Measurements from ENCODE around the gene UBE2J2. TPM values are rescaled to one million over a fixed set of nuclear protein-coding genes. Genes with fewer than 3 reads are reported as not detected.

Gene UBE2J2
- total RNA-seq, 2 experiments from 2014 or later, result 41.4 to 41.5 TPM

DNA sequence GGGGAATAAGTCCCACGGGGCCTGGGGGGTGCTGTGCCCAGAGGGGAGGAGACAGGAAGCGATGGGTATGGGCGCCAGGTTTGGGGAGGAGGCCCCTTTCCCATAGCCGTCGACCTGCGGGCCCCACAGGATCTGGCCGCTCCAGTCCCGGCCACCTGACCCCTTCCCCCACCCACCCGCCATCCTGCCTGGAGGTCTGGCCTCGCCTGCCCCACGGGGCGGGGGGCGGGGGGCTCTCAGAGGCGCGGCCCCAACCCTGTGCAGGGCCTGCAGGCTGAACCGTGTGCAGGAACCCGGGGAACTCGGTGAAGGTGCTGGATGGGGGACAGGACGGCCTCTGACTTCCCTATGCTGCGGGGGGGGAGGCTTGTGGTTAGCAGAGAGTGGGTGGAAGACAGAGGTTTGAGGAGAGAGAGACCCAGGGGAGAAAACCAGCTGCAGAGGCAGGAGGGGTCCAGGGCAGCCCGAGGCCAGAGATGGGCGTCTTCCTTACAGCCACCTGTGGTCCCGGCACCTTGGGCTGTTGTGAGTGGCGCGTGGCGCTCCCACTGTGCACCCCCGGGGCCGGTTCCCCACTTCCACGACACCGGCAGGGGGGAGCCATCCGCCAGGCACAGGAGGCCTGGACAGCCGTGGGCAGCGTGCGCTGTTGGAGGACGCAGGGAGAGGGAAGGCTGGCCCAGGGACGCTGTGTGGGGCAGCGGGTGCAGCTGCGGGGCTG, 64.8 kb downstream of the UBE2J2 start:
- Mint-ChIP-seq H3K4me1 (ENCODE audit: low read depth) (peaks cover 19% of the 10 kb centered on the region), H3K4me3 (peak overlapping the region; percentile 79), H3K27me3 (no peaks in the 10 kb centered on the region), H3K36me3 (ENCODE audit: low read depth) (no peaks in the 10 kb centered on the region), H3K9me3 (no peaks in the 10 kb centered on the region), H3K27ac (peak overlapping the region; percentile 88)
- ChIA-PET POLR2A (interaction anchor here (0.7 to 1.8 kb wide), 2 partner anchors 8 to 39 kb away, joined by 3 to 8 read pairs; no protein-coding TSS in a partner anchor), CTCF (interaction anchor here (0.5 kb wide), 1 partner anchor 21 kb away, joined by 3 read pairs; no protein-coding TSS in a partner anchor)
- TF ChIP-seq CTCF (IDR thresholded peaks at IDR 0.05), result no peak
- intact Hi-C loops (cut with DNase I, micrococcal nuclease), result loop anchor here in 1 of 2 experiments (5.0 kb wide), 1 partner anchor 52 kb away; no protein-coding TSS in a partner anchor
- H3K9me3 ChIP-seq (ENCODE audit: control insufficient read depth in 1 of 2, insufficient read depth in 1 of 2, low read length in 2 of 2), result no peaks in the 10 kb centered on the region
- H3K4me3 ChIP-seq (ENCODE audit: low read length), result peak overlapping the region; percentile 50
- peak; percentile 25 for ATAC-seq (ENCODE audit: poor library complexity)
- no peaks in the 10 kb centered on the region for H3K27me3 ChIP-seq (ENCODE audit: control insufficient read depth in 1 of 2, insufficient read depth in 2 of 2, low read length in 2 of 2)
- peaks cover 2% of the 10 kb centered on the region for H3K36me3 ChIP-seq (ENCODE audit: insufficient read depth, low read length)
- H3K4me1 ChIP-seq (ENCODE audit: insufficient read depth, low read length), result peaks cover 84% of the 10 kb centered on the region
- H3K27ac ChIP-seq (ENCODE audit: low read depth in 1 of 2, low read length in 2 of 2), result peak overlapping the region; percentile 21 to 82
- peak in 8 of 14 experiments; percentile 11 to 76 (median 50) for DNase-seq

GRCh38 chr1:1207571-1207892, 66.1 kb downstream of the UBE2J2 start:
- peak in 2 of 14 experiments; percentile 3 to 33 for DNase-seq
- Histone ChIP-seq H3K27me3 (ENCODE audit: control insufficient read depth in 1 of 2, insufficient read depth in 2 of 2, low read length in 2 of 2) (no peaks in the 10 kb centered on the region), H3K4me1 (ENCODE audit: insufficient read depth, low read length) (peaks cover 70% of the 10 kb centered on the region), H3K36me3 (ENCODE audit: insufficient read depth, low read length) (peaks cover 2% of the 10 kb centered on the region), H3K27ac (ENCODE audit: low read depth in 1 of 2, low read length in 2 of 2) (peak overlapping the region in 1 of 2 donors; percentile 82), H3K4me3 (ENCODE audit: low read length) (no peak overlapping the region), H3K9me3 (ENCODE audit: control insufficient read depth in 1 of 2, insufficient read depth in 1 of 2, low read length in 2 of 2) (no peaks in the 10 kb centered on the region)
- ATAC-seq (ENCODE audit: poor library complexity), result no peak
- POLR2A ChIA-PET, result interaction anchor here (0.8 to 1.8 kb wide), 5 partner anchors 9 to 66 kb away, joined by 3 to 9 read pairs (median 4); partner anchors contain the start of genes B3GALT6 and SDF4
- Mint-ChIP-seq H3K4me1 (ENCODE audit: low read depth) (peaks cover 19% of the 10 kb centered on the region), H3K9me3 (no peaks in the 10 kb centered on the region), H3K4me3 (peak overlapping the region; percentile 79), H3K27ac (peak overlapping the region; percentile 88), H3K36me3 (ENCODE audit: low read depth) (no peaks in the 10 kb centered on the region), H3K27me3 (no peaks in the 10 kb centered on the region)
- CTCF ChIA-PET, result interaction anchor here (1.0 kb wide), 1 partner anchor 205 kb away, joined by 3 read pairs; no protein-coding TSS in a partner anchor
- no peak for TF ChIP-seq CTCF (IDR thresholded peaks at IDR 0.05)
- intact Hi-C loops (cut with DNase I, micrococcal nuclease), result loop anchor here in 1 of 2 experiments (5.0 kb wide), 1 partner anchor 50 kb away; no protein-coding TSS in a partner anchor

DNA sequence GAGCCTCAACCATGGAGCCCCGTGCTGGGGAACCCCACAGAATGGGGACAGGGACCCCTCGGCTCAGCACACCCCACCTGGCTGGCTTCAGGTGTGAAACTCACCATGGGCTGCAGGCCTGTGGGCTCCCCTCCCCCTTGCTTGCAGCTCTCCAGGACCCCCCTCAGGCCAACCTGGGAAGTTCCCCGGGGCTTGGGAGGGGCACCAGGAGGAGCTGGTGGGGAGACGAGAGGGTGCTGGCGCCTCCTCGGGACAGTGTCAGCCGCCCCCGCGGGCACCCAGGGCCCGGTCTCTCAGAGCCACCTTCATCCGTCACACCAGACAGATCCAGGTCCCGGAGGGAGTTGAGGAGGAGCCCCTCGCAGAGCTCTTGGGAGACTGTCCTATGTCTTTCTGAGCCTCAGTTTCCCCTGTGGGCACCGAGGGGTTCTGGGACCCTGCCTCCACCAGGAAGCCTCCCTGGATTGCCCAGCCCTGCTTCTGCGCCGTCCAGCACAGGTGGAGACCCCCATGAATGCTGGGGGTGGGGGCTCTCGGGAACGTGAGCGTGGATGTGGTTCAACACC, 66.6 kb downstream of the UBE2J2 start:
- Mint-ChIP-seq H3K27ac (no peak overlapping the region), H3K4me3 (peak overlapping the region; percentile 69), H3K9me3 (no peaks in the 10 kb centered on the region), H3K27me3 (no peaks in the 10 kb centered on the region), H3K36me3 (ENCODE audit: low read depth) (no peaks in the 10 kb centered on the region), H3K4me1 (ENCODE audit: low read depth) (peaks cover 19% of the 10 kb centered on the region)
- TF ChIP-seq CTCF (IDR thresholded peaks at IDR 0.05), result no peak
- peak overlapping the region; percentile 61 for H3K4me3 ChIP-seq (ENCODE audit: low read length)
- DNase-seq, result peak in 5 of 14 experiments; percentile 1 to 54 (median 8)
- CTCF ChIA-PET, result interaction anchor here (1.0 kb wide), 1 partner anchor 205 kb away, joined by 3 read pairs; no protein-coding TSS in a partner anchor
- H3K27me3 ChIP-seq (ENCODE audit: control insufficient read depth in 1 of 2, insufficient read depth in 2 of 2, low read length in 2 of 2), result no peaks in the 10 kb centered on the region
- H3K9me3 ChIP-seq (ENCODE audit: control insufficient read depth in 1 of 2, insufficient read depth in 1 of 2, low read length in 2 of 2), result no peaks in the 10 kb centered on the region
- peaks cover 66% of the 10 kb centered on the region for H3K4me1 ChIP-seq (ENCODE audit: insufficient read depth, low read length)
- no peak overlapping the region for H3K27ac ChIP-seq (ENCODE audit: low read depth in 1 of 2, low read length in 2 of 2)
- POLR2A ChIA-PET, result interaction anchor here (1.0 to 1.8 kb wide), 4 partner anchors 10 to 49 kb away, joined by 3 to 9 read pairs (median 6); partner anchors contain the start of genes B3GALT6 and SDF4
- H3K36me3 ChIP-seq (ENCODE audit: insufficient read depth, low read length), result peaks cover 1% of the 10 kb centered on the region
- no peak for ATAC-seq (ENCODE audit: poor library complexity)
- intact Hi-C loops (cut with DNase I, micrococcal nuclease), result loop anchor here in 1 of 2 experiments (5.0 kb wide), 1 partner anchor 50 kb away; no protein-coding TSS in a partner anchor
